Parathyroid adenoma (tissue), 2 donors: ENCODE measurements around the gene CAMK2B.

ENCODE experiments used
- H2AFZ ChIP-seq: fragments of 300-600 bp; sonication (generic); one replicate; pipeline ENCODE4 v1.7.0; 2017; ENCODE audit warnings: antibody characterized with exemption, mild to moderate bottlenecking
- H3K27ac ChIP-seq: fragments of 300-600 bp; sonication (generic); one replicate; pipeline ENCODE4 v1.7.0; 2017
- H3K27me3 ChIP-seq: fragments of 300-600 bp; sonication (generic); one replicate; pipeline ENCODE4 v1.7.0; 2017; ENCODE audit warnings: low read length; ENCODE audit not compliant: control insufficient read depth, insufficient read depth
- H3K36me3 ChIP-seq: fragments of 300-600 bp; sonication (generic); one replicate; pipeline ENCODE4 v1.7.0; 2017; ENCODE audit warnings: low read length; ENCODE audit not compliant: control insufficient read depth, insufficient read depth
- H3K4me1 ChIP-seq: fragments of 300-600 bp; sonication (generic); one replicate; pipeline ENCODE4 v1.7.0; 2017; ENCODE audit warnings: control low read depth
- H3K4me2 ChIP-seq: fragments of 300-600 bp; sonication (generic); one replicate; pipeline ENCODE4 v1.7.0; 2017; ENCODE audit warnings: low read length
- H3K4me3 ChIP-seq: fragments of 300-600 bp; sonication (generic); one replicate; pipeline ENCODE4 v1.7.0; 2017; ENCODE audit warnings: low read depth, low read length
- H3K79me2 ChIP-seq: fragments of 300-600 bp; sonication (generic); one replicate; pipeline ENCODE4 v1.7.0; 2017; ENCODE audit warnings: control low read depth
- H3K9ac ChIP-seq: fragments of 300-600 bp; sonication (generic); one replicate; pipeline ENCODE4 v1.7.0; 2017; ENCODE audit warnings: mild to moderate bottlenecking
- H3K9me3 ChIP-seq: fragments of 300-600 bp; sonication (generic); one replicate; pipeline ENCODE4 v1.7.0; 2017; ENCODE audit warnings: low read length; ENCODE audit not compliant: control insufficient read depth
- CTCF ChIP-seq: fragments of 300-600 bp; sonication (generic); IDR thresholded peaks from one replicate; pipeline ENCODE4 v1.7.0; 2017; ENCODE audit warnings: antibody characterized with exemption, mild to moderate bottlenecking
- donor health status: primary hyperparathyroidism.

CAMK2B gene

DNA sequence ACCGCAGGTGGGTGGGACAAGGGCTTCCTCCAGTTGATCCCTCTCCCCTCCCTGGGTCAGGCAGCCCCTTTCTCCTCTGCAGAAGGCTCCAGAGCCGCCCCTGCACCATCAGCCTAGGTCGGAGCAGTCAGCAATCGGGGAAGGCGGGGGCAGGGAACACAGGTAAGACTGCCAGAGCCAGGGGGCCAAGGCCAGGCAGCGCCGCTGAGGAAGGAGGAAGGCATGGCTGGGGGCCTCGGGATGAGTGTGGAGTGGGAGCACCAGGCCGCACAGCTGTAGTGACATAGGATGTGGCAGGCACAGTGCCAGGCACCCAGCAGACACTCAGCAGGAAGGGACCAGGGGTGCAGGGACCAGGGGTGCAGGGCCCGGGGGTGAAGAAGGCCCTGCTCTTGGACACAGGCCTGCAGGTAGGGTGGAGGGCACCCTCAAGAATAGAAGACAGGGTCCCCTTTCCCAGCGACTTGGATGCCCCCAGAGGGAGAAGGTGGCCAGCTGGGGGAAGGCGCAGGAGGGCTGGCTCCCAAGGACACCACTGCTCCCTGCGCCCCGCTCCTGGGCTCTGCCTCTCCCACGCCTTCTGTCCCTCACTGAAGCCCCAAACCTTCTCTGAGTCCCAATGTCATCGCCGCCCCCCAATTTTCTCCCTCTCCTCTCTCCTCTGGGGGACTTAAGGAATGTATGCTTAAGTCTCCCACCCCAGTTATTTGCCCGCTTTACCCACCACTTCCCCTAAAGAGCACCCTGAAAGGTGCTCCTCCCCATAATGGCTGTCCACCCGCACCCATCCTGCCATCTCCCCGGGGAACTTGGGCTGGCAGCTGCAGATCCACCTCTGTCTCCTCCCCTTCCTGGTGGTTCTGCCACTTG, 38.5 kb downstream of the CAMK2B start:
- Histone ChIP-seq H3K36me3 (no peaks in the 10 kb centered on the region), H3K27me3 (no peaks in the 10 kb centered on the region), H3K4me3 (no peak overlapping the region), H3K79me2 (peaks cover 21% of the 10 kb centered on the region), H2AFZ (no peak overlapping the region), H3K4me2 (no peak overlapping the region), H3K9ac (no peak overlapping the region), H3K27ac (no peak overlapping the region), H3K4me1 (no peaks in the 10 kb centered on the region), H3K9me3 (no peaks in the 10 kb centered on the region)
- TF ChIP-seq CTCF, result no peak

DNA sequence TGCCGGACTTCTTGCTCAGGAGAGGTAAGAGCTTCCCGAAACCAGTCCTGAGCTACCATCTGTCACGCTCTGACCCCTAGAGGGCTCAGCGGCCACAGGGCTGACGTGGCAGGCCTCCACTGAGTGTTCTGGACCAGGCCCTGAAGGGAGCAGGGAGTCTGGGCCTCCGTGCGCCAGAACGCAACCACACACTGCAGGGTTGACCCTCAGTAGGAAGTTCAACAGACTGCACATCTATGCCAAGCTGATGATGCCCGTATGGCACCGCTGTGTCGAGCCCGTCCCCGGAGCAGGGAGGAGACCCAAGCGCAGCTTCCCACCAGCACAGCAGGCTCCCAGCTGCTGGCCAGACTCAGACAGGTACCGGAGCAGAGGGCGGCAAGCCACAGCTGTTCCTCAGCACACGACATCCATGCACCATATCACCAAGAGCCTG, 39.2 kb downstream of the CAMK2B start:
- Histone ChIP-seq H2AFZ (no peak overlapping the region), H3K4me3 (no peak overlapping the region), H3K4me2 (no peak overlapping the region), H3K4me1 (no peaks in the 10 kb centered on the region), H3K9ac (no peak overlapping the region), H3K27me3 (no peaks in the 10 kb centered on the region), H3K27ac (no peak overlapping the region), H3K9me3 (no peaks in the 10 kb centered on the region), H3K79me2 (peaks cover 21% of the 10 kb centered on the region), H3K36me3 (no peaks in the 10 kb centered on the region)
- TF ChIP-seq CTCF, result no peak

GRCh38 chr7:44285561-44285960, 39.8 kb downstream of the CAMK2B start:
- Histone ChIP-seq H3K4me1 (no peaks in the 10 kb centered on the region), H3K27ac (no peak overlapping the region)

GRCh38 chr7:44284881-44285541, 40.4 kb downstream of the CAMK2B start:
- H3K9ac ChIP-seq, result no peak overlapping the region
- H3K27me3 ChIP-seq, result no peaks in the 10 kb centered on the region

More at GRCh38 chr7:44285561-44285960, 39.8 kb downstream of the CAMK2B start:
- Histone ChIP-seq H3K9me3 (no peaks in the 10 kb centered on the region), H3K4me2 (no peak overlapping the region), H3K36me3 (no peaks in the 10 kb centered on the region), H3K27me3 (no peaks in the 10 kb centered on the region), H3K79me2 (peaks cover 21% of the 10 kb centered on the region), H2AFZ (no peak overlapping the region), H3K9ac (no peak overlapping the region), H3K4me3 (no peak overlapping the region)
- TF ChIP-seq CTCF, result no peak

More at GRCh38 chr7:44284881-44285541, 40.4 kb downstream of the CAMK2B start:
- H3K4me2 ChIP-seq, result no peak overlapping the region
- H3K79me2 ChIP-seq, result peaks cover 17% of the 10 kb centered on the region
- TF ChIP-seq CTCF, result no peak
- no peak overlapping the region for H3K4me3 ChIP-seq
- no peaks in the 10 kb centered on the region for H3K36me3 ChIP-seq
- no peaks in the 10 kb centered on the region for H3K9me3 ChIP-seq
- H3K27ac ChIP-seq, result no peak overlapping the region
- no peaks in the 10 kb centered on the region for H3K4me1 ChIP-seq
- H2AFZ ChIP-seq, result no peak overlapping the region
